ENCODE results near the gene PDIA6. TPM values are rescaled to one million over a fixed set of nuclear protein-coding genes. Genes with fewer than 3 reads are reported as not detected.

PDIA6 gene
- total RNA-seq, 1 donor from 2014 or later = 85.8 TPM

DNA sequence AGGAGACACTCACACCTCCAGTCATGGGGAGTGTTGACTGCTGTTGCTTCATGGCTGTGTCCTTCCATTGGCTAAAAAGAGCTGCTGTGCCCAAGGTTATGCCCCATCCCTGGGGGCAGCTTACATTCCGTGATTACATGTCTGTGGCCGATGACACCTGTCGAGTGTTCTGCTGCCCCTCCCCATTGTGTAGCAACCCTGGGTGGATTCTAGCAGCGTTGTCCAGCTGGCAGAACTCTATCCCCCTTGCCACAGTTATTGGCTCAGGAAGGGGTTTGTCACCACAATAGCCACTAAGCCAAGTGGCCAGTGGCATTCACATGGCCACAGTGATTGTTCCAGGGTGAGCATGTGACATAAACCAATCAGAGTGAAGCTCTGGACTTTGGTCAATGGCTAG lies 11.6 kb upstream of the PDIA6 start:
- Mint-ChIP-seq H3K9me3 (ENCODE audit: unreplicated experiment) (no peaks in the 10 kb centered on the region), H3K36me3 (ENCODE audit: unreplicated experiment) (no peaks in the 10 kb centered on the region), H3K4me1 (ENCODE audit: low read depth, unreplicated experiment) (no peaks in the 10 kb centered on the region), H3K4me3 (ENCODE audit: unreplicated experiment) (no peak overlapping the region), H3K27ac (ENCODE audit: unreplicated experiment) (no peak overlapping the region), H3K27me3 (ENCODE audit: unreplicated experiment) (peaks cover 2% of the 10 kb centered on the region)
- TF ChIP-seq, protein P1, sequence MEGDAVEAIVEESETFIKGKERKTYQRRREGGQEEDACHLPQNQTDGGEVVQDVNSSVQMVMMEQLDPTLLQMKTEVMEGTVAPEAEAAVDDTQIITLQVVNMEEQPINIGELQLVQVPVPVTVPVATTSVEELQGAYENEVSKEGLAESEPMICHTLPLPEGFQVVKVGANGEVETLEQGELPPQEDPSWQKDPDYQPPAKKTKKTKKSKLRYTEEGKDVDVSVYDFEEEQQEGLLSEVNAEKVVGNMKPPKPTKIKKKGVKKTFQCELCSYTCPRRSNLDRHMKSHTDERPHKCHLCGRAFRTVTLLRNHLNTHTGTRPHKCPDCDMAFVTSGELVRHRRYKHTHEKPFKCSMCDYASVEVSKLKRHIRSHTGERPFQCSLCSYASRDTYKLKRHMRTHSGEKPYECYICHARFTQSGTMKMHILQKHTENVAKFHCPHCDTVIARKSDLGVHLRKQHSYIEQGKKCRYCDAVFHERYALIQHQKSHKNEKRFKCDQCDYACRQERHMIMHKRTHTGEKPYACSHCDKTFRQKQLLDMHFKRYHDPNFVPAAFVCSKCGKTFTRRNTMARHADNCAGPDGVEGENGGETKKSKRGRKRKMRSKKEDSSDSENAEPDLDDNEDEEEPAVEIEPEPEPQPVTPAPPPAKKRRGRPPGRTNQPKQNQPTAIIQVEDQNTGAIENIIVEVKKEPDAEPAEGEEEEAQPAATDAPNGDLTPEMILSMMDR (IDR thresholded peaks at IDR 0.05; ENCODE audit: partially characterized antibody, unreplicated experiment) = no peak
- no peak for DNase-seq

DNA sequence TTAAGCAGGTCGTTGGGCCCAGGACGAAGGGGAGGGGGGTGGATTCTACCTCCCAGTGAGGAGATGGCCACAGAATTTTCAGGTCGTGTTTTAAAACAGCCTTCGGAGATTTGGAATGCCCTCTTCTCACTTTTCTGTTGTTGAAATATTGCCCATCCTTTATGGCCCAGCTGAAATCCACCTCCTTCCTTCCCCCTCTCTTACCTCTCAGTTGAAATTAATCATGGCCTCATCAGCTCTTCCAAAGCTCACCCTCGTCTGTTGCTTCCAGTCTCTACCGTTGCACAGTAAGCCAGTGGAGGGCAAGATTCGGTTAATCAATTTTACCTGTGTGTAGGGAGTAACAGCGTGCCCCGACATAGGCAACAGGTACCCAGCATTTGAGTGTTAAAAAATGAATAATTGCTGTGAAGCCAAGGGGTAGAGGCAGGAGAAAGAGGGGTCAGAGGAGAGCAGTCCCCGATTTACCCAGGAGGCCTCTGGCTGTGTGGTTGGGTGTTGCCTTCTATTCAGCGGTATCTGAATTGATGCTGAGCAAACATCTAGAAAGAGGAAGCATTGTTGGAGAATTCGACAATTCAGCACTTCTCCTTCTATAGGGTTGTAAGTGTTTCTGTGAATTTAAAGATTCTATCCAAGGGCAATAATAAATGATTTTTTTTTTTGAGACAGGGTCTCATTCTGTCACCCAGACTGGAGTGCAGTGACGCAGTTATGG lies 8.6 kb upstream of the PDIA6 start:
- no peak overlapping the region for H3K27ac Mint-ChIP-seq (ENCODE audit: unreplicated experiment)
- no peaks in the 10 kb centered on the region for H3K36me3 Mint-ChIP-seq (ENCODE audit: unreplicated experiment)
- no peak for DNase-seq
- H3K4me1 Mint-ChIP-seq (ENCODE audit: low read depth, unreplicated experiment) = no peaks in the 10 kb centered on the region
- H3K27me3 Mint-ChIP-seq (ENCODE audit: unreplicated experiment) = no peaks in the 10 kb centered on the region
- TF ChIP-seq, protein P1 (IDR thresholded peaks at IDR 0.05; ENCODE audit: partially characterized antibody, unreplicated experiment) = no peak
- no peaks in the 10 kb centered on the region for H3K9me3 Mint-ChIP-seq (ENCODE audit: unreplicated experiment)
- no peak overlapping the region for H3K4me3 Mint-ChIP-seq (ENCODE audit: unreplicated experiment)

DNA sequence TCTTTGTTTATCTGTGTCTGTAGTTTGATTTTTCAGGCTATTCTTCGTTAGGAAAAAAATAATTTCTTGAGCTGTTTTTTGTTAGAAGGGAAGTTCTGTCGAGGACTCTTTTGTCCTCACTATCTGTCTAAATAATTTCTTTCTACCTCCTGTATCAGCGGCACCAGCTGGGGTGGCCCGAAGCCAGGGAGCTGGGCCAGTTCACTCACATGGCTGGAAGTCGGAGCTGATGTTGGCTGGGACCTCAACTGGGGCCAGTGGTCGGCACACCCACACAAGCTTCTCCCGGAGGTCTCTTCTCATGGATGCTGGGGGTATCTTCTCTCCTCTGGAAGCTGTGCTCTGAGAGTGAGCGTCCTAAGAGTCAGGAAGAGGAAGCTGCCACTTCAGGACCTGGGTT lies 8.0 kb upstream of the PDIA6 start:
- H3K9me3 Mint-ChIP-seq (ENCODE audit: unreplicated experiment) = peaks cover 1% of the 10 kb centered on the region
- no peak overlapping the region for H3K27ac Mint-ChIP-seq (ENCODE audit: unreplicated experiment)
- TF ChIP-seq, protein P1 (IDR thresholded peaks at IDR 0.05; ENCODE audit: partially characterized antibody, unreplicated experiment) = no peak
- H3K27me3 Mint-ChIP-seq (ENCODE audit: unreplicated experiment) = peaks cover under 1% of the 10 kb centered on the region
- H3K4me1 Mint-ChIP-seq (ENCODE audit: low read depth, unreplicated experiment) = no peaks in the 10 kb centered on the region
- no peak overlapping the region for H3K4me3 Mint-ChIP-seq (ENCODE audit: unreplicated experiment)
- H3K36me3 Mint-ChIP-seq (ENCODE audit: unreplicated experiment) = no peaks in the 10 kb centered on the region
- no peak for DNase-seq

DNA sequence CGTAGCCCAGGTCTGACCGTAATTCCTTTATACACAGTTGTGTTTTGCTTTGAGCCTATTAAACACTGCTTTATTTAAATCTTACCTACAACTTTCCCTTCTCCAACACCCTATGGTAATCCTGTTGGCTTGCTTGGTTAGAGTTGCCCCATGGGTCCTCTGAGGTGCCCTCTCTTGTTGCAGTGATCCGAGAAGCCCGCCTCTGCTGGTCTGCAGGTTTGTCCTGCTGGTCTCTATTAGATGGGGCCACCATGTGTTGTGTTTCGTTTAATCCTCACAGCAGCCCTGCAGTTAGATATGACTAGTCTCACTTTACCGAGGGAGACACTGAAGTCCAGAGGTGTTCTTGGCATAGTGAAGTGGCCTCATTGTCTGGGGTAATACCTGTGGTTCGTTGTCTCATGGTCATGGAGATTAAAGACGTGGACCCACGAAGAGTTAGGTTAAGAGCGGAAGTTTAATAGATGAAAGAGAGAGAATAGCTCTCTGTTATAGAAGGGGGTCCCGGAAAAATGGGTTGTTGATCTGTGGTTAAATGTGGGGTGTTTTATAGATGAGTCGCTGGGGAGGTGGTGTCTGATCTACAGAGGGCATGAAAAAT lies 7.2 kb upstream of the PDIA6 start:
- DNase-seq = no peak
- peaks cover under 1% of the 10 kb centered on the region for H3K4me1 Mint-ChIP-seq (ENCODE audit: low read depth, unreplicated experiment)
- no peak overlapping the region for H3K27ac Mint-ChIP-seq (ENCODE audit: unreplicated experiment)

More for the DNA sequence above, 7.2 kb upstream of the PDIA6 start:
- Mint-ChIP-seq H3K36me3 (ENCODE audit: unreplicated experiment) (no peaks in the 10 kb centered on the region), H3K9me3 (ENCODE audit: unreplicated experiment) (peaks cover 1% of the 10 kb centered on the region), H3K4me3 (ENCODE audit: unreplicated experiment) (no peak overlapping the region), H3K27me3 (ENCODE audit: unreplicated experiment) (peaks cover 2% of the 10 kb centered on the region)
- TF ChIP-seq, protein P1 (IDR thresholded peaks at IDR 0.05; ENCODE audit: partially characterized antibody, unreplicated experiment) = no peak
